Nephron (organoid): ENCODE data around the gene TENM4.

ENCODE experiments used
- H3K27ac Mint-ChIP-seq, 3 experiments: 2 replicates each; pipeline ENCODE4 v1.8.0; 2020; ENCODE audit warnings: mixed read lengths in 3 of 3, mild to moderate bottlenecking in 2 of 3, moderate library complexity in 1 of 3
- H3K27me3 Mint-ChIP-seq: 2 replicates; pipeline ENCODE4 v1.8.0; 2021; ENCODE audit warnings: low read depth, mild to moderate bottlenecking, moderate library complexity, mixed read lengths
- H3K36me3 Mint-ChIP-seq: 2 replicates; pipeline ENCODE4 v1.8.0; 2020; ENCODE audit warnings: low read depth, mixed read lengths
- H3K4me1 Mint-ChIP-seq: 2 replicates; pipeline ENCODE4 v1.8.0; 2020; ENCODE audit warnings: mixed read lengths
- H3K4me3 Mint-ChIP-seq, 3 experiments: 2 replicates each; pipeline ENCODE4 v1.8.0; 2020; ENCODE audit warnings: mild to moderate bottlenecking in 3 of 3, mixed read lengths in 3 of 3, moderate library complexity in 2 of 3
- H3K9me3 Mint-ChIP-seq: 2 replicates; pipeline ENCODE4 v1.8.0; 2020; ENCODE audit warnings: mixed read lengths
- TF ChIP-seq, protein P1 (sequence below), 3 experiments: fragments of 200-600 bp; sonication (generic); IDR thresholded peaks; one replicate each; pipeline ENCODE4 v1.5.0; 2021; ENCODE audit warnings: antibody characterized with exemption in 3 of 3; ENCODE audit not compliant: unreplicated experiment in 3 of 3

Gene TENM4

DNA sequence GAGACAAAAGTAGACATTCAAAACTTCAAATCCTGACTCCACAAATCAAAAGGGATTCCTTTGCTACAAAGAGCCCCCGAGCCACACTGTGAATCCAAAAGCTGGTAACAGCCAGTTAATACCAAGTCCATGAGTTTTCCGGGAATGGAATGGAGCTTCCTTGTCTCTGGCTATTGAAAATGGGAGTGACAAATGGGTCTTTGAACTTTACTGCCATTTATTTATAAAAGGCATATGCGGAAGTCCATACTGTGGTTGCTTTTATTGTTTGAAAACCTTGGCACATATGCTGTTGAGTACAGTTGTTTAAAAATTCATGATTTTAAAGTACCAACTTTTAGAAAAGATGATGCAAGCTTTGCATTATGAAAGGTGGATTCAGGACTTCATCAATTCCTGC, 659.9 kb downstream of the TENM4 start:
- Mint-ChIP-seq H3K9me3 (no peaks in the 10 kb centered on the region), H3K4me1 (peaks cover 28% of the 10 kb centered on the region), H3K36me3 (peaks cover 83% of the 10 kb centered on the region), H3K4me3 (no peak overlapping the region), H3K27me3 (no peaks in the 10 kb centered on the region), H3K27ac (no peak overlapping the region)
- TF ChIP-seq, protein P1, sequence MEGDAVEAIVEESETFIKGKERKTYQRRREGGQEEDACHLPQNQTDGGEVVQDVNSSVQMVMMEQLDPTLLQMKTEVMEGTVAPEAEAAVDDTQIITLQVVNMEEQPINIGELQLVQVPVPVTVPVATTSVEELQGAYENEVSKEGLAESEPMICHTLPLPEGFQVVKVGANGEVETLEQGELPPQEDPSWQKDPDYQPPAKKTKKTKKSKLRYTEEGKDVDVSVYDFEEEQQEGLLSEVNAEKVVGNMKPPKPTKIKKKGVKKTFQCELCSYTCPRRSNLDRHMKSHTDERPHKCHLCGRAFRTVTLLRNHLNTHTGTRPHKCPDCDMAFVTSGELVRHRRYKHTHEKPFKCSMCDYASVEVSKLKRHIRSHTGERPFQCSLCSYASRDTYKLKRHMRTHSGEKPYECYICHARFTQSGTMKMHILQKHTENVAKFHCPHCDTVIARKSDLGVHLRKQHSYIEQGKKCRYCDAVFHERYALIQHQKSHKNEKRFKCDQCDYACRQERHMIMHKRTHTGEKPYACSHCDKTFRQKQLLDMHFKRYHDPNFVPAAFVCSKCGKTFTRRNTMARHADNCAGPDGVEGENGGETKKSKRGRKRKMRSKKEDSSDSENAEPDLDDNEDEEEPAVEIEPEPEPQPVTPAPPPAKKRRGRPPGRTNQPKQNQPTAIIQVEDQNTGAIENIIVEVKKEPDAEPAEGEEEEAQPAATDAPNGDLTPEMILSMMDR (IDR thresholded peaks at IDR 0.05; ENCODE audit: unreplicated experiment in 3 of 3): no peak

DNA sequence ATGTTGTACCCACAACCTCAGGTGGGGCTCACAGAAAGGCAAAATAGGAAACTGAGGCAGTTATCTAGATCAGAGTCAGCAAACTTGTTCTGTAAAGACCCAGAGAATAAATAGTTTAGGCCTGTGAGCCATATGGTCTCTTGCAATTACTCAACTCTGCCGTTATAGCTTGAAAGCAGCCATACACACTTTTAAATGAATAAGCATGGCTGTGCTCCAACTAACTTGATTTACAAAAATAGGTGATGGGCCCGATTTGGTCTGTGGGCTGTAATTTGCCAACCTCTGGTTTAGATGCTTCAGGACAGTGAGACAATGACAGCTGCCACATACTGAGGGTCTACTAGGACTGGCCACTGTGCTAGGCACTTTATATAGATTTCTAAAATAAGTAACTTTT, 667.3 kb downstream of the TENM4 start:
- TF ChIP-seq, protein P1 (IDR thresholded peaks at IDR 0.05; ENCODE audit: unreplicated experiment in 3 of 3): no peak
- H3K9me3 Mint-ChIP-seq: no peaks in the 10 kb centered on the region
- no peaks in the 10 kb centered on the region for H3K4me1 Mint-ChIP-seq
- H3K4me3 Mint-ChIP-seq: no peak overlapping the region
- H3K27me3 Mint-ChIP-seq: no peaks in the 10 kb centered on the region
- H3K27ac Mint-ChIP-seq: no peak overlapping the region
- H3K36me3 Mint-ChIP-seq: peaks cover 61% of the 10 kb centered on the region

DNA sequence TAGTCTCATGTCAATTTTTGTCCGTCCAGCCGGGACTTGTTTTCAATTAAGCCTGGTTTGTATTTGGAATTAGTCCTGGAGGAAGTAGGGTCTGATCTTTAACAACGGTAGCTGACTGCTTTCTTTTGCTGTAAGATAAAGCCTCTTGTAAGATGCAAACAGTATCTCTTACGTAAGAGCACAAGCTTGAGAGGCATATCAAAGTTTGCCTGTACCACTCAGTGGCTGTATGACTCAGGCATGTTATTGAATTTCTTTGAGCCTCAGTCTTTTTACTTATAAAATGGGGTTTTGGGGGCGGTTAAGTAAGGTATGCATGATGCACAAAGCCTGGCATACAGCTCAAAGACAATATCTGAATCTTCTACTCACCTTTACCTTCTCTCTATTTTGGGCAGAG, 667.8 kb downstream of the TENM4 start:
- no peaks in the 10 kb centered on the region for H3K4me1 Mint-ChIP-seq
- H3K4me3 Mint-ChIP-seq: no peak overlapping the region
- no peak overlapping the region for H3K27ac Mint-ChIP-seq
- peaks cover 62% of the 10 kb centered on the region for H3K36me3 Mint-ChIP-seq
- no peaks in the 10 kb centered on the region for H3K9me3 Mint-ChIP-seq
- TF ChIP-seq, protein P1 (IDR thresholded peaks at IDR 0.05; ENCODE audit: unreplicated experiment in 3 of 3): no peak
- no peaks in the 10 kb centered on the region for H3K27me3 Mint-ChIP-seq

DNA sequence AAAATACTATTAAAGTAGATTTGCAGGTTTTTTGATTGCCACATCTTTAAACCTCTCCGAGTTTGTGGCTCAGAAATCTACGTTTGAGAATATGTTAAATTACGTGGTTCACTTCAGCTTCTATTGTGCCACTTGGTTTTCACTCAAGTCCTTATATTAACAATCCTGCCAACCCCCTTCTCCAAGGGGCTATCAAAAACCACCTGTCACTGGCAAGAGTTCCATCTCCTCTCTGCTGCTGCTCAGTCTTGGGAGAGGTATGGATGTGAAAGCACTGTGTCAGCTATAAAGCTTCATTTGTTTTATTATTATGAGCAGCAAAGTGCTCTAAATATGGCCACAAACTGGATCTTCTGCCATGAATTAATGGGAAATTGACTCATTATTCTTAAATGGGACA, 668.6 kb downstream of the TENM4 start:
- H3K4me1 Mint-ChIP-seq: no peaks in the 10 kb centered on the region
- peaks cover 65% of the 10 kb centered on the region for H3K36me3 Mint-ChIP-seq
- no peaks in the 10 kb centered on the region for H3K27me3 Mint-ChIP-seq
- H3K4me3 Mint-ChIP-seq: no peak overlapping the region
- TF ChIP-seq, protein P1 (IDR thresholded peaks at IDR 0.05; ENCODE audit: unreplicated experiment in 3 of 3): no peak
- H3K27ac Mint-ChIP-seq: no peak overlapping the region
- no peaks in the 10 kb centered on the region for H3K9me3 Mint-ChIP-seq

DNA sequence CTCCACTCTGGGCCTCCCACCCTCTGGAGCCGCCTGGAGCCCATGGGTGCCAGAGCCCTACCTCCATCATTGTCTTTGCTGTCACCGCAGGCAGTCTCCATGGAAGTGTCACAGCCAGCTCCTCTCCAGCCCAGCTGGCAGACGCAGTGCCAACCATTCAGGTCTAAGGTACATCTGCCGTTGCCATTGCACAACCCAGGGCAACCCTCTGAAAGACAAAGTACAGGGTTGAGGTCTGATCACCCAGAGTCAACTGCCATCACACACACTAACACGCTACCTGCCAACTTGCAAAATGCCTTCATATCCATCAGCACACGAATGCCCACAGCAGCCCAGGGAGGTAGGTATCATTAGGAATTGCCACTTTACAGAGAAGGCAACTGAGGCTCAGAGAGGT, 669.9 kb downstream of the TENM4 start:
- Mint-ChIP-seq H3K27ac (no peak overlapping the region), H3K36me3 (peaks cover 58% of the 10 kb centered on the region), H3K27me3 (no peaks in the 10 kb centered on the region), H3K4me1 (no peaks in the 10 kb centered on the region), H3K4me3 (no peak overlapping the region), H3K9me3 (no peaks in the 10 kb centered on the region)
- TF ChIP-seq, protein P1 (IDR thresholded peaks at IDR 0.05; ENCODE audit: unreplicated experiment in 3 of 3): no peak

DNA sequence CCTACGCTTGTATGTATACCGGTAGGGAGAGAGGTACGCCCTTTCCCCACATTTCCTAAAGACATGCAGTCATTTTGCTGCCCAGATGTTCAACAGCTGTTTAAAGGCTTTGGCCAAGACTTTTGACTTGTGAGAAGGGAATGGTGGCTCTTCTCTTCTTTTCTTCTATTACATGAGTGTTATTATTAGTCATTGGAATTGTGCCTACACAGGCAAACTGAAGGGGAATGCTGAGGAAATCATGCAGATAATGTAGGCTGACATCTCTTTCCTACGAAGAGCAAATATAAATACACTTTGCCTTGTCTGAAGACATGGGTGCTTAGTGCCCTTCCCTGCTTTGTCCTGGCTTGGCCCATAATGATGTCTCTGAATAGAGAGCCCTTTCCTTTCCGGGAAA, 671.9 kb downstream of the TENM4 start:
- TF ChIP-seq, protein P1 (IDR thresholded peaks at IDR 0.05; ENCODE audit: unreplicated experiment in 3 of 3): no peak
- Mint-ChIP-seq H3K36me3 (peaks cover 68% of the 10 kb centered on the region), H3K4me1 (no peaks in the 10 kb centered on the region), H3K4me3 (no peak overlapping the region), H3K27me3 (no peaks in the 10 kb centered on the region), H3K9me3 (no peaks in the 10 kb centered on the region), H3K27ac (no peak overlapping the region)
